Measurements from ENCODE around the gene MRPL46. TPM values are rescaled to one million over a fixed set of nuclear protein-coding genes. Genes with fewer than 3 reads are reported as not detected.

The MRPL46 gene
- total and polyA plus RNA-seq, 2 donors (not counting 3 experiments of a cell fraction or from before 2014, with no cell fraction given) = 24.5 to 30.9 TPM

DNA sequence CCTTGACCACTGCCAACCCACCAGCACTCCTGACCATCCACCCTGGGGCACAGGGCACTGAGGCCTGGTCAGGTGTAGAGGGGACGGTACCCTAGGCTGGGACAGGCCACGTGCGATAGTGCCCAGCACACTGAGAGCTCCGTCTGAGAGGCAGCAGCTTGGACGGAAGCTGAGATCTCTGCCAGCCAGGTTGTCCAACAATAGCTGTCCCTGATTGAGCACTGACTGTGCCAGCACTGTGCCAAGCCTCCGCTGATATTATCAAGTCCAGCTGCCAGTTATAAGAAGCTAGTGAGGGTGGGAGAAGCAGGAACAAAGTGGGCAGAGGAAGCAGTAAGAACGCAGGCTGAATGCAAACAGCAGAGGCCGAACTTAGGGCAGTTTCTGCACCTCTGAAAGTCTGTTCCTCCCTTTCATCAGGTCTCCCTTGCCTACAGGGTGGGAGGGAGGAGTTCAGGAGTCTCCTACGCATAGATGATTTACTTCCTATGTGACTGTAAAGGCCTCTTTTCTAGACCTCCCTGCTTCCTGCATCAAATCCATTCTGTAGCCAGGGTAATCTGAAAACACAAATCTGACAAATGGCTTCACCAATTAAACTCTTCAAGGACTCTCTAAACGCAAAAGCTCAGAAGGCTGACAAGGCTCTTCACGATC is 30.0 kb upstream of the MRPL46 start:
- CTCF ChIA-PET = no interaction called here
- no peak for DNase-seq (ENCODE audit: low read depth, low spot score)
- Histone ChIP-seq H3K79me2 (ENCODE audit: control insufficient read depth, insufficient read depth, low read length) (no peaks in the 10 kb centered on the region), H3K9me1 (replicated peaks; ENCODE audit: control insufficient read depth, extremely low read depth, insufficient read depth, low read length) (no peaks in the 10 kb centered on the region), H3K36me3 (ENCODE audit: control insufficient read depth in 2 of 2, extremely low read depth in 1 of 2, insufficient read depth in 2 of 2, low read length in 2 of 2) (no peaks in the 10 kb centered on the region), H3K9ac (replicated peaks; ENCODE audit: extremely low read depth, insufficient read depth, low read length) (no peak overlapping the region), H3K27ac (ENCODE audit: insufficient read depth, low read depth, low read length) (no peak overlapping the region), H4K20me1 (replicated peaks; ENCODE audit: control insufficient read depth, extremely low read depth, insufficient read depth, low read length) (no peaks in the 10 kb centered on the region), H3K27me3 (ENCODE audit: control insufficient read depth in 2 of 2, insufficient read depth in 2 of 2, low read length in 2 of 2) (no peaks in the 10 kb centered on the region), H3K4me2 (ENCODE audit: insufficient read depth, low read length) (no peak overlapping the region), H3K4me3 (replicated peaks in 1 of 3; ENCODE audit: insufficient read depth in 1 of 3, low read depth in 1 of 3, low read length in 3 of 3) (no peak overlapping the region), H2AFZ (ENCODE audit: low read depth, low read length) (no peak overlapping the region), H3K9me3 (replicated peaks; ENCODE audit: control insufficient read depth, insufficient read depth, low read length) (no peaks in the 10 kb centered on the region), H3K4me1 (ENCODE audit: control insufficient read depth, extremely low read depth, insufficient read depth, low read length) (no peaks in the 10 kb centered on the region)
- POLR2A ChIA-PET = no interaction called here
- intact Hi-C loops (cut with micrococcal nuclease) = no loop called here
- dilution Hi-C loops (cut with MboI; ENCODE audit: extremely low pct_ligation_motif_present, low sequenced_read_pairs) = no loop called here
- TF ChIP-seq EZH2 (IDR thresholded peaks at IDR 0.05; ENCODE audit: borderline replicate concordance, low read depth, low read length, severe bottlenecking) (no peak), POLR2AphosphoS5 (IDR thresholded peaks at IDR 0.05; ENCODE audit: insufficient read depth, low read depth, low read length) (no peak), MYC (IDR thresholded peaks at IDR 0.05; ENCODE audit: low read depth, low read length) (no peak), GATA2 (IDR thresholded peaks at IDR 0.05; ENCODE audit: insufficient read depth, insufficient read length, low read depth, low read length) (no peak), POLR2A (IDR thresholded peaks at IDR 0.05; ENCODE audit: low read depth, low read length) (no peak), FOS (IDR thresholded peaks at IDR 0.05; ENCODE audit: borderline replicate concordance, insufficient read depth, low read length) (no peak), JUN (IDR thresholded peaks at IDR 0.05; ENCODE audit: borderline replicate concordance, insufficient read depth, insufficient read length, low read depth) (no peak)
- TF ChIP-seq, protein P1, sequence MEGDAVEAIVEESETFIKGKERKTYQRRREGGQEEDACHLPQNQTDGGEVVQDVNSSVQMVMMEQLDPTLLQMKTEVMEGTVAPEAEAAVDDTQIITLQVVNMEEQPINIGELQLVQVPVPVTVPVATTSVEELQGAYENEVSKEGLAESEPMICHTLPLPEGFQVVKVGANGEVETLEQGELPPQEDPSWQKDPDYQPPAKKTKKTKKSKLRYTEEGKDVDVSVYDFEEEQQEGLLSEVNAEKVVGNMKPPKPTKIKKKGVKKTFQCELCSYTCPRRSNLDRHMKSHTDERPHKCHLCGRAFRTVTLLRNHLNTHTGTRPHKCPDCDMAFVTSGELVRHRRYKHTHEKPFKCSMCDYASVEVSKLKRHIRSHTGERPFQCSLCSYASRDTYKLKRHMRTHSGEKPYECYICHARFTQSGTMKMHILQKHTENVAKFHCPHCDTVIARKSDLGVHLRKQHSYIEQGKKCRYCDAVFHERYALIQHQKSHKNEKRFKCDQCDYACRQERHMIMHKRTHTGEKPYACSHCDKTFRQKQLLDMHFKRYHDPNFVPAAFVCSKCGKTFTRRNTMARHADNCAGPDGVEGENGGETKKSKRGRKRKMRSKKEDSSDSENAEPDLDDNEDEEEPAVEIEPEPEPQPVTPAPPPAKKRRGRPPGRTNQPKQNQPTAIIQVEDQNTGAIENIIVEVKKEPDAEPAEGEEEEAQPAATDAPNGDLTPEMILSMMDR (IDR thresholded peaks at IDR 0.05; ENCODE audit: extremely low read depth in 1 of 2, insufficient read depth in 1 of 2, low read depth in 1 of 2, low read length in 2 of 2) = no peak
- TF ChIP-seq, protein P2, sequence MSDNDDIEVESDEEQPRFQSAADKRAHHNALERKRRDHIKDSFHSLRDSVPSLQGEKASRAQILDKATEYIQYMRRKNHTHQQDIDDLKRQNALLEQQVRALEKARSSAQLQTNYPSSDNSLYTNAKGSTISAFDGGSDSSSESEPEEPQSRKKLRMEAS (IDR thresholded peaks at IDR 0.05; ENCODE audit: insufficient read depth, insufficient read length) = no peak
- FAIRE-seq = no peak
- BruUV-seq (replicated peaks) = no TSS peak

All from endothelial cell of umbilical vein (primary cell).